Cardiac muscle cell (in vitro differentiated cells and primary cell): ENCODE data around the gene C17orf113. TPM values are rescaled to one million over a fixed set of nuclear protein-coding genes. Genes with fewer than 3 reads are reported as not detected.
"Not testable (repeated sequence)": the region's sequence is repeated elsewhere in the genome, so short reads cannot be mapped to it uniquely, and the experiment has no call there.

Experiments
- DNase-seq, 2 donors: peaks; one replicate each; pipeline versions ENCODE4 v3.0.0 to v3.0.0-alpha.2; 2010 to 2017; ENCODE audit warnings: low read depth in 1 of 2, low spot score in 1 of 2
- H3K27ac ChIP-seq: fragments of 200-600 bp; sonication (generic); 2 replicates; pipeline ENCODE4 v1.5.1; 2016
- H3K27me3 ChIP-seq: fragments of 200-600 bp; sonication (generic); 2 replicates; pipeline ENCODE4 v1.6.0; 2016; ENCODE audit warnings: control low read depth
- H3K36me3 ChIP-seq: fragments of 200-600 bp; sonication (generic); 2 replicates; pipeline ENCODE4 v1.5.1; 2016; ENCODE audit warnings: control low read depth
- H3K4me1 ChIP-seq: fragments of 200-600 bp; sonication (generic); 2 replicates; pipeline ENCODE4 v1.8.1; 2017; ENCODE audit warnings: low read depth, mild to moderate bottlenecking, mixed run types
- H3K4me3 ChIP-seq: fragments of 200-600 bp; sonication (generic); 2 replicates; pipeline ENCODE4 v1.5.1; 2016; ENCODE audit warnings: mild to moderate bottlenecking
- H3K9me3 ChIP-seq: fragments of 200-600 bp; sonication (generic); 2 replicates; pipeline ENCODE4 v1.5.1; 2017; ENCODE audit warnings: low read depth, mild to moderate bottlenecking, control low read depth
- polyA plus RNA-seq: library from polyadenylated mRNA; unstranded; fragments of >200 nt; fragmentation: Nextera tagmentation; extraction: Ambion mirVana; gene quantifications from 2 replicates; pipeline ENCODE4 v1.2.1, GENCODE V29; 2016
- total RNA-seq: library from RNA; depleted of rRNA; stranded (reverse); fragments of >200 nt; gene quantifications from 2 replicates; pipeline ENCODE4 v1.2.3, GENCODE V29; 2016
- TF ChIP-seq, protein P1 (sequence below): IDR thresholded peaks from 2 replicates; pipeline ENCODE4 v1.5.1; 2012; ENCODE audit warnings: low read depth, mild to moderate bottlenecking, low read length

The C17orf113 gene
- total and polyA plus RNA-seq, 2 experiments from 2014 or later: 4.7 to 7.6 TPM

DNA sequence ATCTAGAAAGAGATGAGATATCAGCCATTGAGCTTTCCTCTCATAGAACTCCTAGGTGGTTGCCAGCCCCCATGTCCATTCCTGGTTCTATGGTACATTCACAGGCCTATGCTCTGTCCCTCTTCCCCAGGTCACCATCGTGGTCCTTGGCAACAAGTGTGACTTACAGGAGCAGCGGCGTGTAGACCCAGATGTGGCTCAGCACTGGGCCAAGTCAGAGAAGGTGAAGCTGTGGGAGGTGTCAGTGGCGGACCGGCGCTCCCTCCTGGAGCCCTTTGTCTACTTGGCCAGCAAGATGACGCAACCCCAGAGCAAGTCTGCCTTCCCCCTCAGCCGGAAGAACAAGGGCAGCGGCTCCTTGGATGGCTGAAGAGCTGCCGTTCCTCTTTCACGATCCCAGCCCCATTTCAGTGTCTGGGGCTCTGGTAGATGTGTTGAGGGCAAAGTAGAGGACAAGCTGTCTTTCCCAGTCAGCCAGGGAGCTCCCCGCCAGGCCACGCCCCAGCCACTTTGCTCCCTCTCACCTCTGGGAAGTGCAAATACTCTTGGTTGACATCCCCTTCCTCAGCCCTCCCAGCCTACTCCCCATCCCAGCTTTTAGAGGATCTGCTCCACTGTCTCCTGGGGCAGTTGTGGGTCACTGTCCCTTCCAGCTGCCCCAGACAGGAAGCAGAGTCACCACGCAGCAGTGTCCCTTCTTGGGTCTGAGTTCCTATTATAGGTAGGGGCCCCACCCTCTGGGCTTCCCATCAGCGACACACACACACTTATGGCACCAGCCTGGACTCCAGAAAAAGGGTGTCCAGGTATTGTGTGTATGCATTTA lies 26.7 kb downstream of the C17orf113 start:
- peak in 1 of 2 donors; percentile 54 for DNase-seq
- Histone ChIP-seq H3K4me1 (peaks cover 11% of the 10 kb centered on the region), H3K9me3 (no peaks in the 10 kb centered on the region), H3K4me3 (no peak overlapping the region), H3K27me3 (no peaks in the 10 kb centered on the region), H3K27ac (no peak overlapping the region), H3K36me3 (peaks cover 24% of the 10 kb centered on the region)
- TF ChIP-seq, protein P1, sequence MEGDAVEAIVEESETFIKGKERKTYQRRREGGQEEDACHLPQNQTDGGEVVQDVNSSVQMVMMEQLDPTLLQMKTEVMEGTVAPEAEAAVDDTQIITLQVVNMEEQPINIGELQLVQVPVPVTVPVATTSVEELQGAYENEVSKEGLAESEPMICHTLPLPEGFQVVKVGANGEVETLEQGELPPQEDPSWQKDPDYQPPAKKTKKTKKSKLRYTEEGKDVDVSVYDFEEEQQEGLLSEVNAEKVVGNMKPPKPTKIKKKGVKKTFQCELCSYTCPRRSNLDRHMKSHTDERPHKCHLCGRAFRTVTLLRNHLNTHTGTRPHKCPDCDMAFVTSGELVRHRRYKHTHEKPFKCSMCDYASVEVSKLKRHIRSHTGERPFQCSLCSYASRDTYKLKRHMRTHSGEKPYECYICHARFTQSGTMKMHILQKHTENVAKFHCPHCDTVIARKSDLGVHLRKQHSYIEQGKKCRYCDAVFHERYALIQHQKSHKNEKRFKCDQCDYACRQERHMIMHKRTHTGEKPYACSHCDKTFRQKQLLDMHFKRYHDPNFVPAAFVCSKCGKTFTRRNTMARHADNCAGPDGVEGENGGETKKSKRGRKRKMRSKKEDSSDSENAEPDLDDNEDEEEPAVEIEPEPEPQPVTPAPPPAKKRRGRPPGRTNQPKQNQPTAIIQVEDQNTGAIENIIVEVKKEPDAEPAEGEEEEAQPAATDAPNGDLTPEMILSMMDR: no peak

DNA sequence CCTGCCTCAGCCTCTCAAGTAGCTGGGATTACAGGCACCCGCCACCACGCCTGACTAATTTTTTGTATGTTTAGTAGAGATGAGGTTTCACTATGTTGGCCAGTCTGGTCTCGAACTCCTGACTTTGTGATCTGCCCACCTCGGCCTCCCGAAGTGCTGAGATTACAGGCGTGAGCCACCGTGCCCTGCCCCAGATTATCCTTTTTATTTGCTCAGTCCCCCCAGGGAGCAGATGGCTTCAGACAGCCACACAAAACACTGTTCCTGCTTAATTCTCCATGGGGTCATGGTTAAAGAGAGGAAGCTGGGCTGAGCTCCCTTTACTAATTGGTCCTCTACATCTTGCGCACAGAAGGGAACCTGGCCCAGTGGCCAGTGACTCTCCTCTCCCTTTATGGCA lies 29.6 kb downstream of the C17orf113 start:
- not testable (repeated sequence) for H3K27me3 ChIP-seq, DNase-seq, H3K9me3 ChIP-seq
- peaks cover 11% of the 10 kb centered on the region for H3K4me1 ChIP-seq
- peak overlapping the region; percentile 97 for H3K4me3 ChIP-seq
- H3K36me3 ChIP-seq: peaks cover 24% of the 10 kb centered on the region
- H3K27ac ChIP-seq: peak overlapping the region; percentile 93

DNA sequence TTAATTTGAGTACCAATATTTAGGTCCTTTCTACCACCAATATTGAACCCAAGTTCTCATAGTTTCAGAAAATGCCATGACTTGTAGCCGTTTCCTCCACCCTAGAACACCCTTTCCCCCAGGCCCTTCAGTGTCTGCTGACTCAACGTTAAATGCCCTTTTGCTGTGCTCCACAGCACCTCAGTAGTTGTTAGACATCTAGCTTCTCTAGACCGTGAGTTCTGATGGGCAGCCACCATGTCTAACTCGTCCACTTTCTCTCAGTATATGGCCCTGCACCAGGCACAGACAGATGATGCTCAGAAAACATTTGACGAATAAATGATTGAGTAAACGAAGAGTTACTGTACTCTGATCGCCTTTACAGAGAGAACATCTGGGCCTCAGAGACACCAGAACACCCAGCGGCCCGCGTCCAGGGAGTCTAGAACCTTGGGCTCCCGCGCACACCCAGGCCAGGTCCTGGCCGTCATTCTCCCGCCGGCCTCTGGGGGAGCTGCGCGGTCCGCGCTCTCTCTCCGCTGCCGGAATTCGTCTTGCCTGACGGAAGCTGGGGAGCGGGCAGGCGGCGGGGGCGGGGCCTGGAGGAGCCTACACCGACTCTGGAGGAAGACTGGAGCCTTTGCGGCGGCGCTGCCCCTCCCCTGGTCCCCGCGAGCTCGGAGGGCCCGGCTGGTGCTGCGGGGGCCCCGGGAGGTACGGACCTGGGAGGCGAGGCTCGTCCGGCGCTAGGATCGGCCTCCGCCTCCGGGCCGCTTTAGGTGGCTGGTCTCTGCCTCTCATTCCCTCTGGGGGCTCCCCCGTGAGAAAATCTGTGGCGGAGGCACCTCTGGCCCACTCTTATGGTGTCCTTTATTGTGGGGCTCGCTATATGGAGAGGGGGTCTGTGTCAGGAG lies 30.6 kb downstream of the C17orf113 start, which contains the start of gene NKIRAS2:
Gene NKIRAS2, plus strand, starts transcription at position 582 of the 896 bp plus-strand sequence. CDS start 1,488 bp downstream, outside the sequence.
- H3K27me3 ChIP-seq: no peaks in the 10 kb centered on the region
- TF ChIP-seq, protein P1: peak; percentile 85
- peak within 1 kb of the TSS; percentile 93 for H3K27ac ChIP-seq
- DNase-seq: peak; percentile 93 to 94
- peaks cover 13% of the 10 kb centered on the region for H3K4me1 ChIP-seq
- H3K9me3 ChIP-seq: no peaks in the 10 kb centered on the region
- peaks cover 24% of the 10 kb centered on the region for H3K36me3 ChIP-seq
- peak within 1 kb of the TSS; percentile 97 for H3K4me3 ChIP-seq

DNA sequence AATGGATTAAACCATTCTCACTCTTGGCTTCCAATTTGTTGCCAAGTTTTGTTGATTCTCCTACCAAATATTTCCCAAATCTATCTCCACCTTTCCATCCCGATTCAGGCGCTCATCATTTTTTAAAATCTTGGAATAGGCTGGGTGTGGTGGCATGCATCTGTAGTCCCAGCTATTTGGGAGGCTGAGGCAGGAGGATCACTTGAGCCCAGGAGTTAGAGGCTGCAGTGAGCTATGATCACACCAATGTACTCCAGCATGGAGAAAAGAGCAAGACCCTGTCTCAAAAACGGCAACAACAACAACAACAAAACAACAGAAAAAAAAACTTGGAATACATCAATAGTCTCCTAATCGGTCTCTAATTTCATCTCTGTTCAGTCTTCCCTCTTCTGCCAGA lies 31.4 kb downstream of the C17orf113 start:
- H3K4me1 ChIP-seq: peaks cover 13% of the 10 kb centered on the region
- H3K27ac ChIP-seq: no peak overlapping the region
- H3K4me3 ChIP-seq: no peak overlapping the region
- peaks cover 20% of the 10 kb centered on the region for H3K36me3 ChIP-seq
- no peaks in the 10 kb centered on the region for H3K9me3 ChIP-seq
- DNase-seq: no peak
- TF ChIP-seq, protein P1: no peak
- H3K27me3 ChIP-seq: no peaks in the 10 kb centered on the region

DNA sequence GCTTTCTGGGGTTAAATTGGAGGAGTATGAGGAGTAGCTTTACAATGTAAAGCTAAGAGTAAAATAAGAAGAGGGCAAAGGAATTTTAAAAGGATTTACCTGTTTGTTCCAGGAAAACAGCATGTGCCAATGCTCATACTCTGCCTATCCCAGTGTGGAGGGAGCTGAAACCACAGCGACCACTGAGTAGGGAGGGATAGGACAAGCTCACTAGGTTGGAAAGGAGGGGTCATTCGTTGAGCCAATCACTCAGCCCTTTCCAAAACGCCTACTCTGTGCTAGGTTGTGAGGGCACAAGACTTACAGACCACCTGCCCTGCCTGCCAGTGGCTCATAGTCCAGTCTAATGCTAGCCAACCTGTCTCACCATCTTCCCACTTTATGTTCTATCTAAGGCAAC lies 32.1 kb downstream of the C17orf113 start:
- H3K4me1 ChIP-seq: peaks cover 13% of the 10 kb centered on the region
- TF ChIP-seq, protein P1: no peak
- DNase-seq: no peak
- H3K36me3 ChIP-seq: peaks cover 13% of the 10 kb centered on the region
- no peaks in the 10 kb centered on the region for H3K27me3 ChIP-seq
- peak overlapping the region; percentile 94 for H3K27ac ChIP-seq
- H3K9me3 ChIP-seq: no peaks in the 10 kb centered on the region
- peak overlapping the region; percentile 64 for H3K4me3 ChIP-seq

DNA sequence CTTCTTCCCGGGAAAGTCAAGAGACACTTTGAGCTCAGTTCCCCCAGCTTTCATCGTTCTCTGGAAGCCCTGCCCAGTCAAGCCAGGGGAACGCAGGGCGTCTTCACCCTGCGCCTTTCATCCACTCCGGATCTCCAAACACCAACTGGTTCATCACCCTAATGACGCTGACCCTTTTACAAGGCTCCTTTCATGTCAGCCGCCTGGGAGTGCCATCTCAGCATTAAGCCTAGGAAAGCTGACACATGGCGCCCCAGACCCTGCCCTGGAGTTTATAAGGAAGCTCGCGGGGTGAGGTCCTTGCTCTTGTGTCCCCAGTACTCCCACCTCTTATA lies 32.6 kb downstream of the C17orf113 start:
- H3K9me3 ChIP-seq: no peaks in the 10 kb centered on the region
- DNase-seq: no peak
- TF ChIP-seq, protein P1: no peak
- peaks cover 13% of the 10 kb centered on the region for H3K4me1 ChIP-seq
- no peaks in the 10 kb centered on the region for H3K27me3 ChIP-seq
- peaks cover 9% of the 10 kb centered on the region for H3K36me3 ChIP-seq
- H3K4me3 ChIP-seq: peak overlapping the region; percentile 64
- H3K27ac ChIP-seq: peak overlapping the region; percentile 94
